Natural killer cell (primary cell): ENCODE results near the gene HK2. TPM values are rescaled to one million over a fixed set of nuclear protein-coding genes. Genes with fewer than 3 reads are reported as not detected.
A peak's percentile ranks its signal among the peaks of the same experiment; 100 is the strongest.

Experiments
- ATAC-seq, 3 donors: fragments of 150-1000 bp in 2 of 3; fragments of 200-7000 bp in 1 of 3; cut with Tn5 transposase; 1 replicate in 1 of 3; 2 replicates in 2 of 3; pipeline ENCODE4 v1.10.0; 2021; ENCODE audit warnings: mild to moderate bottlenecking in 2 of 3, moderate library complexity in 2 of 3
- DNase-seq, 2 donors: peaks; one replicate each; pipeline versions ENCODE4 v3.0.0 to v3.0.0-alpha.2; 2013 to 2021; ENCODE audit warnings: mixed read lengths in 1 of 2
- H3K27ac ChIP-seq: one replicate; pipeline ENCODE4 v1.5.1; 2013; ENCODE audit warnings: mild to moderate bottlenecking, low read length
- H3K27me3 ChIP-seq: one replicate; pipeline ENCODE4 v1.6.1; 2013; ENCODE audit warnings: low read length; ENCODE audit not compliant: control insufficient read depth, insufficient read depth
- H3K36me3 ChIP-seq: one replicate; pipeline ENCODE4 v1.6.1; 2013; ENCODE audit warnings: low read length; ENCODE audit not compliant: control insufficient read depth, insufficient read depth
- H3K4me1 ChIP-seq: one replicate; pipeline ENCODE4 v1.6.1; 2013; ENCODE audit warnings: low read length; ENCODE audit not compliant: control insufficient read depth, insufficient read depth
- H3K4me3 ChIP-seq: one replicate; pipeline ENCODE4 v1.5.1; 2013; ENCODE audit warnings: low read length
- H3K9me3 ChIP-seq: one replicate; pipeline ENCODE4 v1.6.1; 2013; ENCODE audit warnings: low read length; ENCODE audit not compliant: control insufficient read depth, insufficient read depth
- H3K27ac Mint-ChIP-seq, 2 donors: one replicate each; pipeline ENCODE4 v1.8.0; 2022; ENCODE audit warnings: mild to moderate bottlenecking in 2 of 2, mixed read lengths in 2 of 2, moderate library complexity in 1 of 2
- H3K27me3 Mint-ChIP-seq, 2 donors: one replicate each; pipeline ENCODE4 v1.8.0; 2022; ENCODE audit warnings: low read depth in 2 of 2, mixed read lengths in 2 of 2
- H3K36me3 Mint-ChIP-seq: one replicate; pipeline ENCODE4 v1.8.0; 2022; ENCODE audit warnings: mixed read lengths
- H3K4me1 Mint-ChIP-seq, 2 donors: one replicate each; pipeline ENCODE4 v1.8.0; 2022; ENCODE audit warnings: mixed read lengths in 2 of 2
- H3K4me3 Mint-ChIP-seq: one replicate; pipeline ENCODE4 v1.8.0; 2022; ENCODE audit warnings: mild to moderate bottlenecking, moderate library complexity, mixed read lengths
- H3K9me3 Mint-ChIP-seq, 2 donors: one replicate each; pipeline ENCODE4 v1.8.0; 2022; ENCODE audit warnings: mixed read lengths in 2 of 2
- WGBS: methylation state at CpG from one replicate; pipeline ENCODE4 v1.1.7; 2013; ENCODE audit warnings: missing lambda C conversion rate; ENCODE audit not compliant: insufficient coverage; 5-methylcytosine and 5-hydroxymethylcytosine counted together
- intact Hi-C: fragments of 100-400 bp; cut with micrococcal nuclease; formaldehyde crosslinking; loops from one replicate; pipeline ENCODE4 v1.14.2; 2022
- total RNA-seq, 4 donors: library from RNA; stranded (reverse); fragments of 120-200 nt in 1 of 4; gene quantifications; one replicate each; pipeline versions ENCODE4 v1.2.3 to v1.2.4, GENCODE V29; 2013 to 2022
- TF ChIP-seq, protein P1 (sequence below): fragments of 200-600 bp; IDR thresholded peaks from one replicate; pipeline ENCODE4 v1.8.0; 2022; ENCODE audit warnings: antibody characterized with exemption

Gene HK2
- total RNA-seq, 3 donors from 2014 or later (not counting 1 experiment from before 2014, with no cell fraction given), result 1.6 to 9.4 (median 3.5) TPM

DNA sequence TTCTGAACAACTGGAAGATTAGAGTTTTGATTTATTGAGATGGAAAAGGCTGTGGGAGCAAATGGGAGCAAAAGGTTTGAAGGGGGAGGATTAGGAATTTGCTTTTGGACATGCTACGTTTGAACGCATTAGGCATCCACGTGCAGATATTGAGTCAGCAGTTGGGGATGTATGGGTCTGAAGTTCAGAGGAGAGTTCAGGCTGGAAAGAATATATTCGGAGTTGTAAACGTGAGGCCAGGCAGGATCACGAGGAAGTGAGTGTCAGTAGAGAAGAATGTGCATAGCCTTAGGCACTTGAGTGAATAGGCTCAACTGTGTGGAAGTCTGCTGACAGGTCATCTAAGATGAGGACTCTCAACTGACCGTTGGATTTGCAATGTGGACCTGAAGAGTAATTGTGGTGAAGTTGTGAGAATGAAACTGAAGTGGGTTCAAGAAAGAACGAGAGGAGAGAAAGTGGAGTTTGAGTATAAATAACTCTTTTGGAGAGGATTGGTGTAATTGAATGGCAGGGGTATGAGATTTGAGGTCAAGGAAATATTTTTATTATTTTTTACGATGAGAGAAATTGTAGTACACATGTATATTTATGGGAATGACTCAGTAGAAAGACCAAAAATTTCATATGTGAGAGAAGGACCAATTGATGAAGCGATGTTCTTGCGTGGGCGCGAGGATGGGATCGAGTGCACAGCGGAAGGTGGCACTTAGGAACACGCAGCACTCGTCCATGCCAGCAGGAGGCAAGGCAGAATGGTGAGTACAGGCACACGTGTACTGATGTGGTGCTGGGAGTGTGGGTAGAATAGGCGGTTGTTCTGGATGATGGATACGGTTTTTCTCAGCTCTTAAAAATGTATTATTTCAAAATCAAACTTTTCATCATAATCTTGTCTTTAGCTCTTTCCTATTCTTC lies 84.0 kb downstream of the HK2 start:
- Histone ChIP-seq H3K9me3 (no peaks in the 10 kb centered on the region), H3K4me3 (no peak overlapping the region), H3K27ac (no peak overlapping the region), H3K4me1 (peaks cover 28% of the 10 kb centered on the region), H3K36me3 (no peaks in the 10 kb centered on the region), H3K27me3 (no peaks in the 10 kb centered on the region)
- Mint-ChIP-seq H3K27me3 (peaks cover 29 to 42% of the 10 kb centered on the region in 2 donors), H3K4me3 (no peak overlapping the region), H3K4me1 (peaks cover 28 to 35% of the 10 kb centered on the region in 2 donors), H3K27ac (no peak overlapping the region), H3K36me3 (no peaks in the 10 kb centered on the region), H3K9me3 (no peaks in the 10 kb centered on the region)
- WGBS, result 88% methylated on average over 17 of the region's 20 CpGs
- no peak for ATAC-seq
- DNase-seq, result no peak
- intact Hi-C loops, result loop anchor here (5.0 kb wide), 1 partner anchor 709 kb away; no protein-coding TSS in a partner anchor
- TF ChIP-seq, protein P1, sequence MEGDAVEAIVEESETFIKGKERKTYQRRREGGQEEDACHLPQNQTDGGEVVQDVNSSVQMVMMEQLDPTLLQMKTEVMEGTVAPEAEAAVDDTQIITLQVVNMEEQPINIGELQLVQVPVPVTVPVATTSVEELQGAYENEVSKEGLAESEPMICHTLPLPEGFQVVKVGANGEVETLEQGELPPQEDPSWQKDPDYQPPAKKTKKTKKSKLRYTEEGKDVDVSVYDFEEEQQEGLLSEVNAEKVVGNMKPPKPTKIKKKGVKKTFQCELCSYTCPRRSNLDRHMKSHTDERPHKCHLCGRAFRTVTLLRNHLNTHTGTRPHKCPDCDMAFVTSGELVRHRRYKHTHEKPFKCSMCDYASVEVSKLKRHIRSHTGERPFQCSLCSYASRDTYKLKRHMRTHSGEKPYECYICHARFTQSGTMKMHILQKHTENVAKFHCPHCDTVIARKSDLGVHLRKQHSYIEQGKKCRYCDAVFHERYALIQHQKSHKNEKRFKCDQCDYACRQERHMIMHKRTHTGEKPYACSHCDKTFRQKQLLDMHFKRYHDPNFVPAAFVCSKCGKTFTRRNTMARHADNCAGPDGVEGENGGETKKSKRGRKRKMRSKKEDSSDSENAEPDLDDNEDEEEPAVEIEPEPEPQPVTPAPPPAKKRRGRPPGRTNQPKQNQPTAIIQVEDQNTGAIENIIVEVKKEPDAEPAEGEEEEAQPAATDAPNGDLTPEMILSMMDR, result no peak

DNA sequence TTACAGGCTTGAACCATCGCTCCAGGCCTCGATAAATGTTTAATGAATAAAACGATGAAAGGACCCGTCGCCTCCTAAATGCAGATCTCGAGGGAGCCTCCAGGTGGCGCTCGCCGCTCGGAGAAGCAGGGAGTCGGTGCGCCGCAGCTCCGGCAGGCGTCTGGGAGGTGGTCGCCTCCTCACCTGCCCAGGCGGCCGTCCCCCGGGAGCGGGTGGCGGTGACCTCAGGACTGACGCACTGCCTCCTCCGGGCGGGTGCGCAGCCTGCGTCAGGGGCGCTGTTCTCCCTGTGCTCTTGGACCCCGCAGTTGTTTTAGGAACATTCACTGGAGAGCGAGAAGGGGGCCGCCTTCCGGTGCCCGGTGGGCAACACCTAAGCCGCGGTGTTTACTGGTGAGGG lies 85.9 kb downstream of the HK2 start:
- peak; percentile 60 to 75 (median 71) for ATAC-seq
- Histone ChIP-seq H3K4me1 (peaks cover 28% of the 10 kb centered on the region), H3K27ac (no peak overlapping the region), H3K36me3 (no peaks in the 10 kb centered on the region), H3K9me3 (no peaks in the 10 kb centered on the region), H3K4me3 (no peak overlapping the region), H3K27me3 (no peaks in the 10 kb centered on the region)
- Mint-ChIP-seq H3K36me3 (no peaks in the 10 kb centered on the region), H3K4me1 (peaks cover 19 to 29% of the 10 kb centered on the region in 2 donors), H3K27me3 (peaks cover 20 to 29% of the 10 kb centered on the region in 2 donors), H3K27ac (no peak overlapping the region), H3K9me3 (no peaks in the 10 kb centered on the region), H3K4me3 (no peak overlapping the region)
- intact Hi-C loops, result loop anchor here (1.0 to 5.0 kb wide), 3 partner anchors 484 to 707 kb away; no protein-coding TSS in a partner anchor
- DNase-seq, result peak; percentile 70 to 82
- TF ChIP-seq, protein P1, result peak; percentile 89
- 5% methylated on average over 34 of the region's 34 CpGs for WGBS

DNA sequence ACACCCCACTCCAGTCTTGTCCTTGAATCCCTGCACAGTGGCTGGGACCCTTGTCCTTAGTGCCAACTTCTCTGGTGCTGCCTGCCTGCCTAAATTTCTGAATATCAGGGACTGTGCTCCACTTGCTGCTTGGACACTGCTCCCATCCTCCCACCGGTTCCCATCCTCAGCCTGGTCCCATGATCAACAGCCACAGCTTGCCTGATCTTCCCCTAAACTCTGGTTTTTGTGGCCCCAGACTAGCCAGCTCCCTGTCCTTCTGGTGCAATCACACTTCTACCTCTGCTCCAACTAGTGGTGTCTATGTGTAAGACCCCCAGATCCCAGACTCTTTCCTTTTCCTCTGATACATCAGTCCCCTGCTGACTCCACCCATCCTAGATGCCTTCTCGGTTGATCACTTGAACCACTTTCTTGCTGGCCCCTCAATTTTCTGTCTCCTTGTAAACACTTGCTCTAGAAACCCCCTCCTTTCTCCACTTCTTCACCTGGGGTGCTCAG lies 87.4 kb downstream of the HK2 start:
- H3K4me3 ChIP-seq, result no peak overlapping the region
- Mint-ChIP-seq H3K4me3 (no peak overlapping the region), H3K27ac (no peak overlapping the region), H3K9me3 (no peaks in the 10 kb centered on the region), H3K4me1 (peaks cover 6 to 16% of the 10 kb centered on the region in 2 donors), H3K36me3 (no peaks in the 10 kb centered on the region), H3K27me3 (peaks cover 18 to 24% of the 10 kb centered on the region in 2 donors)
- H3K27me3 ChIP-seq, result no peaks in the 10 kb centered on the region
- intact Hi-C loops, result no loop called here
- H3K9me3 ChIP-seq, result no peaks in the 10 kb centered on the region
- no peak for ATAC-seq
- peaks cover 15% of the 10 kb centered on the region for H3K4me1 ChIP-seq
- H3K36me3 ChIP-seq, result no peaks in the 10 kb centered on the region
- TF ChIP-seq, protein P1, result no peak
- no peak for DNase-seq
- 87% methylated on average over 2 of the region's 2 CpGs for WGBS
- H3K27ac ChIP-seq, result no peak overlapping the region
